Neural progenitor cell (in vitro differentiated cells): Measurements from ENCODE around the gene DMAP1.

Experiments
- CTCF ChIP-seq: fragments of 200-600 bp; sonication (generic); IDR thresholded peaks from 2 replicates; pipeline ENCODE4 v1.5.1; 2017; ENCODE audit warnings: antibody characterized with exemption, mild to moderate bottlenecking
- EZH2 ChIP-seq: fragments of 200-600 bp; sonication (generic); IDR thresholded peaks from 2 replicates; pipeline ENCODE4 v1.6.1; 2017; ENCODE audit warnings: antibody characterized with exemption, mild to moderate bottlenecking, moderate library complexity

- TF ChIP-seq EZH2 (no peak), CTCF (no peak)
These were observed 47.5 kb downstream of the DMAP1 start for GRCh38 chr1:44260792-44261170.
